Upper lobe of right lung (tissue), 1 donor: ENCODE data around the gene TTC32. TPM values are rescaled to one million over a fixed set of nuclear protein-coding genes. Genes with fewer than 3 reads are reported as not detected.

Source experiments
- ATAC-seq: fragments of 200-7000 bp; cut with Tn5 transposase; one replicate; pipeline ENCODE4 v1.9.1; 2020; ENCODE audit warnings: mild to moderate bottlenecking, moderate library complexity
- DNase-seq: peaks from one replicate; pipeline ENCODE4 v3.0.0-alpha.2; 2020
- H3K27ac ChIP-seq: fragments of 200-600 bp; one replicate; pipeline ENCODE4 v1.8.0; 2022
- H3K27me3 ChIP-seq: fragments of 200-600 bp; one replicate; pipeline ENCODE4 v1.8.0; 2022; ENCODE audit warnings: mild to moderate bottlenecking
- H3K36me3 ChIP-seq: fragments of 200-600 bp; one replicate; pipeline ENCODE4 v1.8.0; 2022
- H3K4me1 ChIP-seq: fragments of 200-600 bp; one replicate; pipeline ENCODE4 v1.8.0; 2022
- H3K4me3 ChIP-seq: fragments of 200-600 bp; one replicate; pipeline ENCODE4 v1.8.0; 2022; ENCODE audit warnings: mild to moderate bottlenecking
- H3K9me3 ChIP-seq: fragments of 200-600 bp; one replicate; pipeline ENCODE4 v1.8.0; 2022
- CTCF ChIP-seq: fragments of 200-600 bp; IDR thresholded peaks from one replicate; pipeline ENCODE4 v1.8.0; 2022; ENCODE audit warnings: antibody characterized with exemption
- intact Hi-C: fragments of 100-400 bp; cut with DNase I; formaldehyde crosslinking; loops from one replicate; pipeline ENCODE4 v1.11.0; 2022
- total RNA-seq: library from RNA; stranded (reverse); fragmentation: NEBNext Ultra II Directional; extraction: Animal tissue kit (Norgen Biotek cat#: 25700); gene quantifications from one replicate; pipeline ENCODE4 v1.2.1, GENCODE V29; 2021
- donor health status: DM: no; HTN: yes; CAD: no; lungs with severe emphysema.

Gene TTC32
- total RNA-seq, 1 donor from 2014 or later, result 12.4 TPM

GRCh38 chr2:19874726-19875125 is 27.1 kb downstream of the TTC32 start:
- no peaks in the 10 kb centered on the region for H3K4me1 ChIP-seq
- no peak for DNase-seq
- intact Hi-C loops, result no loop called here

GRCh38 chr2:19873014-19873413 is 28.8 kb downstream of the TTC32 start:
- Histone ChIP-seq H3K27ac (no peak overlapping the region), H3K36me3 (no peaks in the 10 kb centered on the region), H3K27me3 (no peaks in the 10 kb centered on the region), H3K4me1 (no peaks in the 10 kb centered on the region), H3K9me3 (no peaks in the 10 kb centered on the region), H3K4me3 (no peak overlapping the region)
- DNase-seq (no peak), ATAC-seq (no peak)
- TF ChIP-seq CTCF, result no peak
- intact Hi-C loops, result no loop called here

More at GRCh38 chr2:19874726-19875125, 27.1 kb downstream of the TTC32 start:
- TF ChIP-seq CTCF, result no peak
- H3K4me3 ChIP-seq, result no peak overlapping the region
- H3K9me3 ChIP-seq, result no peaks in the 10 kb centered on the region
- H3K27ac ChIP-seq, result no peak overlapping the region
- no peak for ATAC-seq
- no peaks in the 10 kb centered on the region for H3K27me3 ChIP-seq
- no peaks in the 10 kb centered on the region for H3K36me3 ChIP-seq

GRCh38 chr2:19872302-19872701 is 29.5 kb downstream of the TTC32 start:
- intact Hi-C loops, result no loop called here
- DNase-seq, result no peak
- H3K27ac ChIP-seq, result no peak overlapping the region
- no peaks in the 10 kb centered on the region for H3K4me1 ChIP-seq
- no peak for TF ChIP-seq CTCF
- no peak for ATAC-seq
- H3K9me3 ChIP-seq, result no peaks in the 10 kb centered on the region
- no peaks in the 10 kb centered on the region for H3K27me3 ChIP-seq
- no peak overlapping the region for H3K4me3 ChIP-seq
- H3K36me3 ChIP-seq, result no peaks in the 10 kb centered on the region

GRCh38 chr2:19871836-19872235 is 29.9 kb downstream of the TTC32 start:
- intact Hi-C loops, result no loop called here
- DNase-seq (no peak), ATAC-seq (no peak)
- TF ChIP-seq CTCF, result no peak
- no peaks in the 10 kb centered on the region for H3K4me1 ChIP-seq
- H3K27me3 ChIP-seq, result no peaks in the 10 kb centered on the region
- no peak overlapping the region for H3K27ac ChIP-seq
- H3K4me3 ChIP-seq, result no peak overlapping the region
- H3K9me3 ChIP-seq, result no peaks in the 10 kb centered on the region
- H3K36me3 ChIP-seq, result no peaks in the 10 kb centered on the region

GRCh38 chr2:19870792-19871191 is 31.0 kb downstream of the TTC32 start:
- H3K36me3 ChIP-seq, result no peaks in the 10 kb centered on the region
- no peak for ATAC-seq
- H3K4me3 ChIP-seq, result no peak overlapping the region
- no peaks in the 10 kb centered on the region for H3K27me3 ChIP-seq
- DNase-seq, result no peak
- no peak for TF ChIP-seq CTCF
- no peaks in the 10 kb centered on the region for H3K9me3 ChIP-seq
- intact Hi-C loops, result no loop called here
- no peaks in the 10 kb centered on the region for H3K4me1 ChIP-seq
- H3K27ac ChIP-seq, result no peak overlapping the region
